ENCODE data around the gene ITPKC.

DNA sequence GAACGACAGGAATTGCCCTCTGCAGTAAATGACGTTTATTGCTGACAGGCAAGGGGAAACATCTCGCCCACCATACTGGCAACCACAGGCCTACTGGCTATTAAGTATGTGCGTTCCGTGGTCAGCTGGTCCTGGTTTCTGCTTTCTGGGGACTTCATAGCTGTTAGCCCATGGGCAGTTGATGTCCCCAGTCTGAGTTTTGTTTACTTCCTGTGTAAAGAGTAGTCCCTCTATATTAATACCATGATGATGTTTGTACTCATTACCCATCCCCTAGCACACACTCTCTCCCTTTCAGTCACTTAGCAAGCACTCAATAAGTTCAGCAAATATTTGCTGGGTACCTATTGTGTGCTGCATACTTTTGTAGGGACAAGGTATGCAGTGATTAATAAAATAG is 52.0 kb downstream of the ITPKC start:
- TF ChIP-seq POLR2A (IDR thresholded peaks at IDR 0.05; ENCODE audit: low read depth, low read length) (no peak), POLR2AphosphoS5 (IDR thresholded peaks at IDR 0.05; ENCODE audit: low read depth, low read length) (no peak), TAF1 (IDR thresholded peaks at IDR 0.05; ENCODE audit: borderline replicate concordance, low read depth, low read length) (no peak)

Data from GM12892 (cell line).